Breast epithelium (tissue), 4 donors: ENCODE data around the gene ARHGEF7. TPM values are rescaled to one million over a fixed set of nuclear protein-coding genes. Genes with fewer than 3 reads are reported as not detected.

Source experiments
- DNase-seq, 2 donors: peaks; one replicate each; pipeline ENCODE4 v3.0.0-alpha.2; 2019; ENCODE audit warnings: low spot score in 2 of 2
- H3K27ac ChIP-seq, 2 donors: fragments of 200-600 bp; sonication (generic) in 1 of 2; one replicate each; pipeline ENCODE4 v1.5.1; 2016 to 2019; ENCODE audit warnings: mild to moderate bottlenecking in 1 of 2
- H3K27me3 ChIP-seq, 2 donors: fragments of 200-600 bp; sonication (generic) in 1 of 2; one replicate each; pipeline versions ENCODE4 v1.5.1 to v1.6.0; 2017 to 2019; ENCODE audit warnings: control low read depth in 1 of 2, mild to moderate bottlenecking in 1 of 2
- H3K36me3 ChIP-seq: fragments of 200-600 bp; one replicate; pipeline ENCODE4 v1.5.1; 2019
- H3K4me1 ChIP-seq, 2 donors: fragments of 200-600 bp; sonication (generic); one replicate each; pipeline ENCODE4 v1.5.1; 2016 to 2019; ENCODE audit warnings: control low read depth in 1 of 2
- H3K4me3 ChIP-seq, 3 donors: fragments of 200-600 bp; sonication (generic); 1 replicate in 2 of 3; 2 replicates in 1 of 3; pipeline ENCODE4 v1.5.1; 2016 to 2019; ENCODE audit warnings: mild to moderate bottlenecking in 3 of 3, moderate library complexity in 2 of 3
- H3K9me3 ChIP-seq, 2 donors: fragments of 200-600 bp; sonication (generic) in 1 of 2; one replicate each; pipeline ENCODE4 v1.5.1; 2016 to 2019; ENCODE audit warnings: control low read depth in 1 of 2
- POLR2A ChIP-seq: fragments of 450-650 bp; IDR thresholded peaks from one replicate; pipeline ENCODE4 v1.6.1; 2016; ENCODE audit warnings: antibody characterized with exemption, mild to moderate bottlenecking, moderate library complexity
- POLR2AphosphoS5 ChIP-seq, 3 donors: sonication (generic); formaldehyde crosslinking; IDR thresholded peaks; one replicate each; pipeline ENCODE4 v1.6.1; 2017; ENCODE audit warnings: antibody characterized with exemption in 3 of 3
- intact Hi-C: fragments of 100-400 bp; cut with DNase I; formaldehyde crosslinking; loops from one replicate; pipeline ENCODE4 v1.15.1; 2023; ENCODE audit warnings: low total_unique reads
- total RNA-seq, 3 donors: library from RNA; depleted of rRNA; stranded (reverse); fragments of >200 nt; gene quantifications; one replicate each; pipeline ENCODE4 v1.1.0, GENCODE V29; 2016
- TF ChIP-seq, protein P1 (sequence below), 3 donors: fragments of 450-650 bp; IDR thresholded peaks; one replicate each; pipeline ENCODE4 v1.5.1; 2016 to 2017; ENCODE audit warnings: antibody characterized with exemption in 3 of 3, mild to moderate bottlenecking in 3 of 3, moderate library complexity in 3 of 3

Gene ARHGEF7
- total RNA-seq, 3 donors from 2014 or later, result 79.6 to 92.0 (median 85.5) TPM

DNA sequence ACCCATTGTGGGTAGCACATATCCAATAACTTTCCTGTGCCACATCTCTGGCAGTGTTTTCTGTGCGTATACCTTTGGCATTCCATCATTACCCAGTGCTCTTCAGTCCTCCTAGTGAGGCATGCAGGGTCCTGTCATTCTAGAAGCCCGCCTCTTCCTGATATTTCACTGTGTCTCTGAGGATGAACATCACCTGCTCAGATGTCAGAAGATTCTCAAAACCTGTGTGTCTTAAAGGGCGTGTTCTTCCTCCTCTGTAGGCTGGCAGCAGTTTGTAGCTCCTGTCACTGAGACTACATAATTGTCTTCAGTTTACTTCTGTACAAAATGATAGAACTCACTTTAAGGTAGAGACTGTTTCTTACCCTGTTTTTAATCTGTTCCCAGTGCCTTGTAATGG lies 148.5 kb downstream of the ARHGEF7 start:
- intact Hi-C loops, result no loop called here
- TF ChIP-seq, protein P1, sequence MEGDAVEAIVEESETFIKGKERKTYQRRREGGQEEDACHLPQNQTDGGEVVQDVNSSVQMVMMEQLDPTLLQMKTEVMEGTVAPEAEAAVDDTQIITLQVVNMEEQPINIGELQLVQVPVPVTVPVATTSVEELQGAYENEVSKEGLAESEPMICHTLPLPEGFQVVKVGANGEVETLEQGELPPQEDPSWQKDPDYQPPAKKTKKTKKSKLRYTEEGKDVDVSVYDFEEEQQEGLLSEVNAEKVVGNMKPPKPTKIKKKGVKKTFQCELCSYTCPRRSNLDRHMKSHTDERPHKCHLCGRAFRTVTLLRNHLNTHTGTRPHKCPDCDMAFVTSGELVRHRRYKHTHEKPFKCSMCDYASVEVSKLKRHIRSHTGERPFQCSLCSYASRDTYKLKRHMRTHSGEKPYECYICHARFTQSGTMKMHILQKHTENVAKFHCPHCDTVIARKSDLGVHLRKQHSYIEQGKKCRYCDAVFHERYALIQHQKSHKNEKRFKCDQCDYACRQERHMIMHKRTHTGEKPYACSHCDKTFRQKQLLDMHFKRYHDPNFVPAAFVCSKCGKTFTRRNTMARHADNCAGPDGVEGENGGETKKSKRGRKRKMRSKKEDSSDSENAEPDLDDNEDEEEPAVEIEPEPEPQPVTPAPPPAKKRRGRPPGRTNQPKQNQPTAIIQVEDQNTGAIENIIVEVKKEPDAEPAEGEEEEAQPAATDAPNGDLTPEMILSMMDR (IDR thresholded peaks at IDR 0.05), result no peak
- TF ChIP-seq POLR2AphosphoS5 (IDR thresholded peaks at IDR 0.05), result no peak
- no peak for TF ChIP-seq POLR2A
- no peak overlapping the region for H3K27ac ChIP-seq
- no peaks in the 10 kb centered on the region for H3K36me3 ChIP-seq
- no peaks in the 10 kb centered on the region for H3K27me3 ChIP-seq
- DNase-seq, result no peak
- H3K4me1 ChIP-seq, result no peaks in the 10 kb centered on the region
- H3K4me3 ChIP-seq, result no peak overlapping the region
- no peaks in the 10 kb centered on the region for H3K9me3 ChIP-seq

DNA sequence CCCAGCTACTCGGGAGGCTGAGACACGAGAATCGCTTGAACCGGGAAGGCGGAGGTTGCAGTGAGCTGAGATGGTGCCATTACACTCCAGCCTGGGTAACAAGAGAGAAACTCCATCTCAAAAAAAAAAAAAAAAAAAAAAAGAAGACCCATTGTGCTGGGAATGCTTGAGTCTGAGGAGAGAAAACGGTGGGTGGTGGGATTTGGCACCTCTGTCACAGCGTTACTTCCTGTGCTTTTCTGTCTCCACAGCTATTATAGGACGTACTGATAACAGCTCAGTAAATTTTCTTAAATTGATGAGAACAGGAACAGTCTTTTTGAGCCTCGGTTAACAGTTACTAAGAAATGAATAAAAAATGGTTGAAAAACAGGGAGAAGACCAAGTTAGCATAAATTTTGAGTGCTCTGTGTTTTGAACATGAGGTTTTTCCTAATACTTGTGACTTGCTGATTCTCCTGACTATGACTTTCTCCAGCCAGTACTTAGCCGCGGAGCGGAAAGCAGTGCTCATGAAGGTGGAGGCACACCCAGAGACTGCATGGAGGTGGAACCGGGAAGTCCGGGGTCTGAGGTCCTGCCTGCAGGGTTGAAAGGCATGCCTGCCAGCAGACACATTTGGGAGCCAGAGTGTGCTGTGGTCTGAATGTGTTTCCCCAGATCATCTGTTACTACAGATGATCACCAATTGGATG lies 150.0 kb downstream of the ARHGEF7 start:
- Histone ChIP-seq H3K27ac (no peak overlapping the region), H3K36me3 (no peaks in the 10 kb centered on the region), H3K27me3 (no peaks in the 10 kb centered on the region), H3K9me3 (no peaks in the 10 kb centered on the region), H3K4me1 (no peaks in the 10 kb centered on the region), H3K4me3 (no peak overlapping the region)
- intact Hi-C loops, result no loop called here
- no peak for DNase-seq
- no peak for TF ChIP-seq POLR2A
- TF ChIP-seq, protein P1 (IDR thresholded peaks at IDR 0.05), result no peak
- no peak for TF ChIP-seq POLR2AphosphoS5 (IDR thresholded peaks at IDR 0.05)

DNA sequence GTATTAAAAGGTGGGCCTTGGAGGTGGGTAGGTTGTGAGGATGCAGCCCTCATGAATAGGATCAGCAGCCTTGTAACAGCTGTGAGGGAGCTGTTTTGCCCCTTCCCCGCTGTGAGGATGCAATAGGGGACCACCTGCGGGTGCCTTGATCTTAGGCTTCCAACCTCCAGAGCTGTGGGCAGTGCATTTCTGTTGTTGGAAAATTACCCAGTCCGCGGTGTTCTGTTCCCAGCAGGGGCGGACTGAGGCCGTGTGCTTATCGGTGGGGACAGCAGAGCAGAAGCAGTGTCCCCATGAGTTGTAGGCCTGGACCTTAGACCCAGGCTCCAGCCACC lies 150.6 kb downstream of the ARHGEF7 start:
- H3K27ac ChIP-seq, result no peak overlapping the region
- intact Hi-C loops, result no loop called here
- no peak overlapping the region for H3K4me3 ChIP-seq
- TF ChIP-seq, protein P1 (IDR thresholded peaks at IDR 0.05), result no peak
- TF ChIP-seq POLR2A (no peak), POLR2AphosphoS5 (IDR thresholded peaks at IDR 0.05) (no peak)
- no peak for DNase-seq
- no peaks in the 10 kb centered on the region for H3K27me3 ChIP-seq
- H3K36me3 ChIP-seq, result no peaks in the 10 kb centered on the region
- no peaks in the 10 kb centered on the region for H3K9me3 ChIP-seq
- no peaks in the 10 kb centered on the region for H3K4me1 ChIP-seq

DNA sequence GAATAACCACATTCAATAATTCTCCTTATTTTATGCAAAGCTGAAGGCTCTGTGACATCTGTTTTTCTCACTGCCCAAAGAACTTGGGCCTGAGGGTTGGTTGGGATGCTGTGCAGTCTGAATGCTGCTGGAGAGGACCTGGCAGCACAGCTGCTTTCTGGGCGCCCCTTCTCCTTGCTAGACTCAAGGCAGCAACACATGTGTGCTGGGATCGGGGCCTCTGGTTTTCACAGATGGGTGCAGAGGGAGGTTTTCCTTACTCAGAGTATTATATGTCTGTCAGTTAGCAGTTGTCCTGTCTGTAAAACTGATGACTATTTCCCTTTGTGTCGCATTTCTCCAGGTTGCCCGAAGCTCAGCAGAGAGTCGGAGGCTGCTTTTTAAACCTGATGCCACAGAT lies 152.1 kb downstream of the ARHGEF7 start:
- Histone ChIP-seq H3K36me3 (no peaks in the 10 kb centered on the region), H3K4me3 (no peak overlapping the region), H3K9me3 (no peaks in the 10 kb centered on the region), H3K27ac (no peak overlapping the region), H3K4me1 (no peaks in the 10 kb centered on the region), H3K27me3 (no peaks in the 10 kb centered on the region)
- no peak for TF ChIP-seq POLR2AphosphoS5 (IDR thresholded peaks at IDR 0.05)
- no peak for TF ChIP-seq POLR2A
- TF ChIP-seq, protein P1 (IDR thresholded peaks at IDR 0.05), result no peak
- intact Hi-C loops, result no loop called here
- no peak for DNase-seq

DNA sequence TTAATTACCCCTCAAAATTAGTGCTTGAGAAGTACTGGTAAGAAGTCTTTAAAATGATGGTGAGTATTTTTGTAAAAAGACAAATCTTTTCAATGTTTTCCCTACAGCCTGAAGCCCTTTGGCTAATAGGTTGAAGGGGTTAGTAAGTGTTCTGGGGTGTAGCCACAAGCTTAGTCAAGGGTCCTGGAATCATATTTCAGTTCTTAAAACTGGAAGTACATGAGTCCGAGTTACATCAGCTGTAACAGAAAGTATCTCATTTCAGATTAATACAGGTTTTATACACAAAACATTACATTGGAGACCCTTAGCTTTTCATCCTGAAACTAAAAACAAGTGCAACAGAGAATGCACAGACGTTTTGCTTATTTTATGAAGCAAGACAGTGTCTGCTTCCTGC lies 152.7 kb downstream of the ARHGEF7 start:
- no peaks in the 10 kb centered on the region for H3K4me1 ChIP-seq
- no peaks in the 10 kb centered on the region for H3K36me3 ChIP-seq
- H3K27me3 ChIP-seq, result no peaks in the 10 kb centered on the region
- no peaks in the 10 kb centered on the region for H3K9me3 ChIP-seq
- no peak for TF ChIP-seq POLR2AphosphoS5 (IDR thresholded peaks at IDR 0.05)
- H3K27ac ChIP-seq, result no peak overlapping the region
- no peak overlapping the region for H3K4me3 ChIP-seq
- intact Hi-C loops, result no loop called here
- DNase-seq, result no peak

DNA sequence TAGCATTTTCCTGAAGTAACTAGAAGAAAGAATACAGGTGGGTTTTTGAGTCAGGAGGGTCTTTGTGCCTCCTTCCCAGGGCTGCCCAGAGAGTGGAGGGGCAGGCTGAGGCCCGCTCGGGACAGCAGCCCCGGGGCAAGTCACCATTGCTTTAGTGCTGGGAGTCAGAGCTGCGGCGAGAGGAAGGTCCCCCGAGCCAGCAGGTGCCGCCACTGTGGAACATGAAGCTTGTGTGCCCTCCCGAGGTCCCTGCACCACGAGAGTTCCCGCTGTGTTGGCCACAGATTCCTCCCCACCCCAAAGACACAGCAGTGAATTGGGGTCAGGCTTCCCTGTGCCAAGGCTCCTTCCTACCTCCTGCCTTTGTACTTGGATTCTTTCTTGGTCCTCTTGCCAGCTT lies 154.4 kb downstream of the ARHGEF7 start:
- Histone ChIP-seq H3K9me3 (no peaks in the 10 kb centered on the region), H3K36me3 (no peaks in the 10 kb centered on the region), H3K4me3 (no peak overlapping the region), H3K27ac (no peak overlapping the region), H3K4me1 (no peaks in the 10 kb centered on the region), H3K27me3 (no peaks in the 10 kb centered on the region)
- TF ChIP-seq POLR2A (no peak), POLR2AphosphoS5 (IDR thresholded peaks at IDR 0.05) (no peak)
- TF ChIP-seq, protein P1 (IDR thresholded peaks at IDR 0.05), result no peak
- intact Hi-C loops, result no loop called here
- no peak for DNase-seq
